ACC112 (cell line): ENCODE results near the gene EBI3.
"Not testable (repeated sequence)": the region's sequence is repeated elsewhere in the genome, so short reads cannot be mapped to it uniquely, and the experiment has no call there.

ENCODE experiments used
- H2AFZ ChIP-seq: fragments of 200-600 bp; sonication (generic); one replicate; pipeline ENCODE4 v1.6.0; 2017; ENCODE audit warnings: antibody characterized with exemption, low read length; ENCODE audit not compliant: unreplicated experiment
- H3K27ac ChIP-seq: fragments of 200-600 bp; sonication (generic); 2 replicates; pipeline ENCODE4 v1.5.1; 2014; ENCODE audit warnings: low read depth, mild to moderate bottlenecking, antibody characterized with exemption, low read length, moderate library complexity
- H3K27me3 ChIP-seq: fragments of 200-600 bp; sonication (generic); 2 replicates; pipeline ENCODE4 v1.6.1; 2014; ENCODE audit warnings: mild to moderate bottlenecking, antibody characterized with exemption, low read length, moderate library complexity, mixed read lengths; ENCODE audit not compliant: insufficient read depth
- H3K36me3 ChIP-seq: fragments of 200-600 bp; sonication (generic); 2 replicates; pipeline ENCODE4 v1.6.1; 2016; ENCODE audit warnings: mild to moderate bottlenecking, antibody characterized with exemption, low read length, moderate library complexity, mixed read lengths; ENCODE audit not compliant: insufficient read depth
- H3K4me1 ChIP-seq: fragments of 200-600 bp; sonication (generic); one replicate; pipeline ENCODE4 v1.6.1; 2016; ENCODE audit warnings: low read length, mixed read lengths; ENCODE audit not compliant: insufficient read depth, unreplicated experiment, control insufficient read depth
- H3K4me3 ChIP-seq: fragments of 200-600 bp; sonication (generic); 2 replicates; pipeline ENCODE4 v1.5.1; 2014; ENCODE audit warnings: mild to moderate bottlenecking, low read depth, low read length
- H3K79me2 ChIP-seq: fragments of 200-600 bp; sonication (generic); one replicate; pipeline ENCODE4 v1.6.0; 2016; ENCODE audit warnings: low read length; ENCODE audit not compliant: control insufficient read depth, unreplicated experiment, insufficient read depth

Gene EBI3

DNA sequence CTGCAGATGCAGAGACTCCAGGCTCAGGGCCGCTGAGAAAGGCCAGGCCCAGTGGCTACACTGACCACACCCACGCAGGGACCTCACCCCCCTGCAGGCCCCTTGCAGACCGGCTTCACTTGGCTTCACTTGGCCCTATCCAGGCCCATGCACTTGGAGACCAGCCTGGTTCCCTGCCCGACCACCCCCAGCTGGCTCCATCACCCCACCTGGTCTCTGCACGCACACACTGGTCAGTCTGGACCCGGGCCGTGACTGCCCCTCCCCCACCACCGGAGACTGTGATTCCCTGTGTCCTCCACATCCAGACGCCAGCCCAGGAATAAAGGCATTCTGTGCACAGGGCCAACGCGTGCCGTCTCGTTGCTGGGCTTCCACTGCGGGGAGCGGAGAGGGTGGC, 4.9 kb upstream of the EBI3 start:
- Histone ChIP-seq H3K79me2 (no peaks in the 10 kb centered on the region), H3K4me3 (no peak overlapping the region), H2AFZ (no peak overlapping the region), H3K36me3 (no peaks in the 10 kb centered on the region), H3K4me1 (peaks cover 10% of the 10 kb centered on the region), H3K27me3 (no peaks in the 10 kb centered on the region), H3K27ac (no peak overlapping the region)

DNA sequence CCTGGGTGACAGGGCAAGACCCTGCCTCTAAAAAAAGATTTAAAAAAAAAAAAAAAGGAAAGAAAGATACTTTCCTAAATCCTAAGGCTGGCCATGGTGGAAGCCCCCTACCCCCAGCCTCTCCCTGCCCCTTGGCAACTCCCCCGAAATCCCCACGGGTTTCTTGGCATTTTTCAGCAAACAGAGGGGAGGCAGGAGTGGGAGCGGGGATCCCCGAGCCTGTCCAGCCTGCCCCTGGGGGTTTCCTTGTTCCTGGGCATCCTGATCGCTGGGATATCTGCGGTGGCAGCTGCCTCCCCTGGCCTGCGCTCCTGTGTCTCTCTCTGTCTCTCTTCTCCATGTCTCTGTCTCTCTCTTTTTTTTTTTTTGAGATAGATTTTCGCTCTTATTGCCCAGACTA, 3.4 kb upstream of the EBI3 start:
- Histone ChIP-seq H3K79me2 (no peaks in the 10 kb centered on the region), H2AFZ (no peak overlapping the region), H3K4me3 (no peak overlapping the region), H3K27ac (no peak overlapping the region), H3K27me3 (no peaks in the 10 kb centered on the region), H3K4me1 (peaks cover 12% of the 10 kb centered on the region), H3K36me3 (no peaks in the 10 kb centered on the region)

DNA sequence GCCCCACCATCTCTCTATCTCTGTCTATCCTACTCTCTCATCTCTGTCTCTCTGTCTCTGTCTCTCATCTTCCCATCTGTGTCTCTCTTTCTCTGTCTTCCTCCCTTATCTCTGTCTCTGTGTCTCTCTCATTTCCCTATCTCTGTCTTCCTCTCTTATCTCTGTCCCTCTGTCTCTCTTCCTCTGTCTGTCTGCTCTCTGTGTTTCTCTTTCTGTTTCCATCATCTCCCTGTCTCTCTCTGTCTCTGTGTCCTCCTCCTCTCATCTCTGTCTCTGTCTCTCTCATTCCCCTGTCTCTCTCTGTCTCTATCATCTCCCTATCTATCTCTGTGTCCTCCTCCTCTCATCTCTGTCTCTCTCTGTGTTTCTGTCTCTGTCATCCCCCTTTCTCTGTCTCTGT, 1.6 kb upstream of the EBI3 start:
- no peak overlapping the region for H3K4me3 ChIP-seq
- no peaks in the 10 kb centered on the region for H3K79me2 ChIP-seq

GRCh38 chr19:4228765-4229178, 551 bp upstream of the EBI3 start:
- no peaks in the 10 kb centered on the region for H3K79me2 ChIP-seq
- no peak overlapping the region for H2AFZ ChIP-seq
- H3K27ac ChIP-seq = no peak overlapping the region
- H3K4me3 ChIP-seq = 0 out of 2 replicates have a peak overlapping the region, but pooled peaks have one; percentile 11
- H3K27me3 ChIP-seq = no peaks in the 10 kb centered on the region
- peaks cover 12% of the 10 kb centered on the region for H3K4me1 ChIP-seq
- no peaks in the 10 kb centered on the region for H3K36me3 ChIP-seq

More for the DNA sequence above, 1.6 kb upstream of the EBI3 start:
- no peak overlapping the region for H2AFZ ChIP-seq
- H3K27ac ChIP-seq = no peak overlapping the region
- peaks cover 12% of the 10 kb centered on the region for H3K4me1 ChIP-seq
- H3K27me3 ChIP-seq = no peaks in the 10 kb centered on the region
- H3K36me3 ChIP-seq = no peaks in the 10 kb centered on the region

DNA sequence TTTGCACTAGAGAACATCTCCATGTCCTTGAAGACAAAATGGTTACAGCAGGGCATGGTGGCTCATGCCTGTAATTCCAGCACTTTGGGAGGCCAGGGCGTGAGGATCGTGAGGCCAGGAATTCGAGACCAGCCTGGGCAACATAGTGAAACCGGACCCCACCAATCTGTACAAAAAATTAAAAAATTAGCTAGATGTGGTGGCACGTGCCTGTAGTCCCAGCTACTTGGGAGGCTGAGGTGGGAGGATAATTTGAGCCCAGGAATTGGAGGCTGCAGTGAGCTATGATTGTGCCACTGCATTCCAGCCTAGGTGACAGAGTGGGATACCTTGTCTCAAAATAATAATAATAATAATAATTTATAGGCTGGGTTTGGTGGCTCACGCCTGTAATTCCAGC, 914 bp downstream of the EBI3 start:
- peaks cover 12% of the 10 kb centered on the region for H3K4me1 ChIP-seq
- H3K36me3 ChIP-seq, H2AFZ ChIP-seq, H3K79me2 ChIP-seq, H3K27me3 ChIP-seq, H3K27ac ChIP-seq, H3K4me3 ChIP-seq: not testable (repeated sequence)

DNA sequence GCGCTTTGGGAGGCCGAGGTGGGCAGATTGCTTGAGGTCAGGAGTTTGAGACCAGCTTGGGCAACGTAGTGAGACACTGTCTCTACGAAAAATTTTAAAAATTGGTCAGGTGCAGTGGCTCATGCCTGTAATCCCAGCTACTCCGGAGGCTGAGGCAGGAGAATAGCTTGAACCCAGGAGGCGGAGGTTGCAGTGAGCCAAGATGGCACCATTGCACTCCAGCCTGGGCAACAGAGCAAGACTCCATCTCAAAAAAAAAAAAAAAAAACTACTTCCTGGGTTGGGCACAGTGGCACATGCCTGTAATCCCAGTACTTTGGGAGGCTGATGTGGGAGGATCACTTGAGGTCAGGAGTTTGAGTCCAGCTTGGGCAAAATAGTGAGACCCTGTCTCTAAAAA, 2.2 kb downstream of the EBI3 start:
- peaks cover 12% of the 10 kb centered on the region for H3K4me1 ChIP-seq
- not testable (repeated sequence) for H3K27ac ChIP-seq, H3K36me3 ChIP-seq, H3K4me3 ChIP-seq, H3K79me2 ChIP-seq, H2AFZ ChIP-seq, H3K27me3 ChIP-seq

DNA sequence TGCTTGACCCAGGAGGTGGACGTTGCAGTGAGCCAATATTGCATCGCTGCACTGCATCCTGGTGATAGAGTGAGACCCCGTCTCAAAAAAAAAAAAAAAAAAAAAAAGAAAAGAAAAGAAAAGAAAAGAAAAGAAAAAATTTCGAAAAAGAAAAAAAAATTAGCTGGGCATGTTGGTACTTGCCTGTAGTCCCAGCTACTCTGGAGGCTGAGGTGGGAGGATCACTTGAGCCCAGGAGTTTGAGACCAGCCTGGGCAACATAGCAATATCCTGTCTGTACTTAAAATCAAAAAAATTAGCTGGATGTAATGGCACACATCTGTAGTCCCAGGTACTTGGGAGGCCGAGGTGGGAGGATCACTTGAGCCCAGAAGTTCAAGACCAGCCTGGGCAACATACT, 2.8 kb downstream of the EBI3 start:
- H3K27ac ChIP-seq, H2AFZ ChIP-seq, H3K36me3 ChIP-seq, H3K27me3 ChIP-seq, H3K4me3 ChIP-seq, H3K79me2 ChIP-seq: not testable (repeated sequence)
- H3K4me1 ChIP-seq = peaks cover 12% of the 10 kb centered on the region

- no peak overlapping the region for H2AFZ ChIP-seq
- H3K27ac ChIP-seq = no peak overlapping the region
- no peak overlapping the region for H3K4me3 ChIP-seq
- H3K79me2 ChIP-seq = no peaks in the 10 kb centered on the region
- H3K36me3 ChIP-seq = no peaks in the 10 kb centered on the region
- H3K4me1 ChIP-seq = peaks cover 12% of the 10 kb centered on the region
- H3K27me3 ChIP-seq = no peaks in the 10 kb centered on the region
These were observed 3.4 kb downstream of the EBI3 start for GRCh38 chr19:4232614-4233281.

DNA sequence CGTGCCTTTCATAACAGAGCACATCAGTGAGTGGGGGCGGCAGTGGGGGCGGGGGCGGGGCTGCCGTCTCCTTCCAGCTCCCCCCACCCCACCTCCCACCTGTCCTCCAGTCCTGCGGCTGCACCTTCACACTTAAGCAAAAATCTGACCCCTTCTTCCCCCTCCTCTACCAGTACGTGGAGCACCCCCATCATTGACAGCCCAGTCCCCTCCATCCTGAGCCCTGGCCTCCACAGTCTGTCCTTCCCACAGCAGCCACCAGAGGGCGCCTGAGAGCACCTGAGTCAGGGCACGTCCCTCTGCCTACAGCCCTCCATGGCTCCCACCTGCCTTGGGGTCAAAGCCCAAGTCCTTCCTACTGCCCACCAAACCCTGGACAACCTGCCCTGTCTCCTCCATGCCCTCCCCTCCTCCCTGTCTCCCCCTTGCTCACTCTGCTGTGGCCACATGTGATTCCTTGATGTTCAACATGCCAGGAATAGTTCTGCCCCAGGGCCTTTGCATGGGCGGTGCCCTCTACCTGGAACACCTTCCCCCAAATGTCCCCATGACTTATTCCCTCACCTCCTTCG, 4.0 kb downstream of the EBI3 start:
- no peak overlapping the region for H2AFZ ChIP-seq
- H3K4me1 ChIP-seq = peaks cover 11% of the 10 kb centered on the region
- H3K27ac ChIP-seq = no peak overlapping the region
- H3K36me3 ChIP-seq = no peaks in the 10 kb centered on the region
- H3K27me3 ChIP-seq = no peaks in the 10 kb centered on the region
- H3K4me3 ChIP-seq = no peak overlapping the region
- H3K79me2 ChIP-seq = no peaks in the 10 kb centered on the region

- Histone ChIP-seq H3K4me1 (peaks cover 3% of the 10 kb centered on the region), H3K27me3 (no peaks in the 10 kb centered on the region), H3K4me3 (no peak overlapping the region), H3K36me3 (no peaks in the 10 kb centered on the region), H2AFZ (no peak overlapping the region), H3K79me2 (no peaks in the 10 kb centered on the region), H3K27ac (no peak overlapping the region)
These were observed 5.0 kb downstream of the EBI3 start for GRCh38 chr19:4234142-4234861.

- H3K4me3 ChIP-seq = no peak overlapping the region
- H3K4me1 ChIP-seq = no peaks in the 10 kb centered on the region
- no peaks in the 10 kb centered on the region for H3K36me3 ChIP-seq
- H2AFZ ChIP-seq = no peak overlapping the region
- H3K27ac ChIP-seq = no peak overlapping the region
- no peaks in the 10 kb centered on the region for H3K27me3 ChIP-seq
- H3K79me2 ChIP-seq = no peaks in the 10 kb centered on the region
These were observed 5.5 kb downstream of the EBI3 start for GRCh38 chr19:4234862-4235201.
